ENCODE measurements around the gene RASSF1. TPM values are rescaled to one million over a fixed set of nuclear protein-coding genes. Genes with fewer than 3 reads are reported as not detected.
A peak's percentile ranks its signal among the peaks of the same experiment; 100 is the strongest.

RASSF1 gene
- total and polyA plus RNA-seq, 2 donors (not counting 3 experiments of a cell fraction or from before 2014, with no cell fraction given) = 31.9 to 59.7 TPM

DNA sequence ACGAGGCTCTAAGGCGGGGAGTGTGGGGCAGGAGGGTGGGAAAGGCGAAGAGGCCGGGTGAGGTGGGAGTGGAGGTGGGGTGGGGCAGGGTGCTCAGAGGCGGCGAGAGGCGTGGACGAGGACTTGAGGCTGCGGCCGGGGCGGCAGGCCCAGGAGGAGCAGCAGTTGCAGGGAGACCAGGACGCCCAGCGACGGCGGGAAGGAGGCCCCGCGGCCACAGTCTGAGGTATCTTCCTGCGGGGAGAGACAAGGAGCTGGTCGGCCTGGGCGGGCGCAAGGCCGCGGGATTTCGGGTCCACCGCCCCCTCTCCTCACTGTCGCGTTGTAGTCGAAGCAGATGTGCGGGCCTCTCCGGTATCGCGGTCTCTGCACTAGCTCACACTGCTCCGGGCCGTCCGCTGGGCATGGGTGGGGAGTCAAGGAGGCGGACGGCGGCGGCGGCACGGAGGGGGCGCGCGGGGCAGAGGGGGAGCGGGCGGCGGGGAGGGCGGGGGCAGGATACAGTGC is 24.0 kb upstream of the RASSF1 start:
- no peak for FAIRE-seq
- dilution Hi-C loops (cut with MboI; ENCODE audit: extremely low pct_ligation_motif_present, low sequenced_read_pairs) (no loop called here), intact Hi-C loops (cut with micrococcal nuclease) (no loop called here)
- peak overlapping the region in 2 of 3 experiments; percentile 23 to 31 for H3K4me3 ChIP-seq (replicated peaks in 1 of 3; ENCODE audit: insufficient read depth in 1 of 3, low read depth in 1 of 3, low read length in 3 of 3)
- H3K9me1 ChIP-seq (replicated peaks; ENCODE audit: control insufficient read depth, extremely low read depth, insufficient read depth, low read length) = no peaks in the 10 kb centered on the region
- H3K36me3 ChIP-seq (ENCODE audit: control insufficient read depth in 2 of 2, extremely low read depth in 1 of 2, insufficient read depth in 2 of 2, low read length in 2 of 2) = no peaks in the 10 kb centered on the region
- H4K20me1 ChIP-seq (replicated peaks; ENCODE audit: control insufficient read depth, extremely low read depth, insufficient read depth, low read length) = no peaks in the 10 kb centered on the region
- no peaks in the 10 kb centered on the region for H3K9me3 ChIP-seq (replicated peaks; ENCODE audit: control insufficient read depth, insufficient read depth, low read length)
- no peak for DNase-seq (ENCODE audit: low read depth, low spot score)
- peaks cover 6% of the 10 kb centered on the region for H3K4me1 ChIP-seq (ENCODE audit: control insufficient read depth, extremely low read depth, insufficient read depth, low read length)
- POLR2A ChIA-PET = interaction anchor here (1.2 kb wide), 1 partner anchor 1022 kb away, joined by 5 read pairs; no protein-coding TSS in a partner anchor
- CTCF ChIA-PET = interaction anchor here (0.6 to 1.3 kb wide), 4 partner anchors 14 to 178 kb away, joined by 3 read pairs; partner anchors contain the start of genes CYB561D2 and NPRL2
- no peak overlapping the region for H3K9ac ChIP-seq (replicated peaks; ENCODE audit: extremely low read depth, insufficient read depth, low read length)
- no peak overlapping the region for H3K27ac ChIP-seq (ENCODE audit: insufficient read depth, low read depth, low read length)
- peaks cover 3% of the 10 kb centered on the region in 2 experiments for H3K27me3 ChIP-seq (ENCODE audit: control insufficient read depth in 2 of 2, insufficient read depth in 2 of 2, low read length in 2 of 2)
- H2AFZ ChIP-seq (ENCODE audit: low read depth, low read length) = peak overlapping the region; percentile 61
- H3K79me2 ChIP-seq (ENCODE audit: control insufficient read depth, insufficient read depth, low read length) = no peaks in the 10 kb centered on the region
- H3K4me2 ChIP-seq (ENCODE audit: insufficient read depth, low read length) = peak overlapping the region; percentile 57
- no TSS peak for BruUV-seq (replicated peaks)
- TF ChIP-seq EZH2 (IDR thresholded peaks at IDR 0.05; ENCODE audit: borderline replicate concordance, low read depth, low read length, severe bottlenecking) = no peak
- no peak for TF ChIP-seq MYC (IDR thresholded peaks at IDR 0.05; ENCODE audit: low read depth, low read length)
- TF ChIP-seq GATA2 (IDR thresholded peaks at IDR 0.05; ENCODE audit: insufficient read depth, insufficient read length, low read depth, low read length) = no peak

DNA sequence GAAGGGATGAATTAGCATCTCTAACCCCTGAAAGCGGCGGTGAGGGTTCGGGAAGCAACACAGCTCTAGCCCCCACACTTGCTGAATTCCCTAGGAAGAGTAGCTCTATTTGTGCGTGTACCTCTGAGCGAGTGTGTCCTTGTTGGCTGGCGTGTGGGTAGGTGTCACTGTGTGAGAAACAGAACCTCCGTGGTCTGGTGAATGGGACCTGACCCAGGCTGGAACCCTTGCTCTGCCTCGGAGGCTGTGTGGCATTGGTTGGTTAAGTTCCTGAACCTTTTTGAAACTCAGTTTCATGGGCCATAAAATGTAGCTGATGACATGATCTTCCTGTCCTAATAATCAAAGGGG is 19.1 kb upstream of the RASSF1 start:
- BruUV-seq (replicated peaks) = no TSS peak
- Histone ChIP-seq H3K27ac (ENCODE audit: insufficient read depth, low read depth, low read length) (no peak overlapping the region), H3K9me3 (replicated peaks; ENCODE audit: control insufficient read depth, insufficient read depth, low read length) (no peaks in the 10 kb centered on the region), H3K9me1 (replicated peaks; ENCODE audit: control insufficient read depth, extremely low read depth, insufficient read depth, low read length) (no peaks in the 10 kb centered on the region), H3K4me2 (ENCODE audit: insufficient read depth, low read length) (peak overlapping the region; percentile 6), H2AFZ (ENCODE audit: low read depth, low read length) (peak overlapping the region; percentile 68), H3K4me3 (replicated peaks in 1 of 3; ENCODE audit: insufficient read depth in 1 of 3, low read depth in 1 of 3, low read length in 3 of 3) (no peak overlapping the region), H3K79me2 (ENCODE audit: control insufficient read depth, insufficient read depth, low read length) (peaks cover 43% of the 10 kb centered on the region), H3K4me1 (ENCODE audit: control insufficient read depth, extremely low read depth, insufficient read depth, low read length) (peaks cover 35% of the 10 kb centered on the region), H3K36me3 (ENCODE audit: control insufficient read depth in 2 of 2, extremely low read depth in 1 of 2, insufficient read depth in 2 of 2, low read length in 2 of 2) (peaks cover 0 to 9% of the 10 kb centered on the region in 2 experiments), H3K9ac (replicated peaks; ENCODE audit: extremely low read depth, insufficient read depth, low read length) (no peak overlapping the region), H3K27me3 (ENCODE audit: control insufficient read depth in 2 of 2, insufficient read depth in 2 of 2, low read length in 2 of 2) (no peaks in the 10 kb centered on the region), H4K20me1 (replicated peaks; ENCODE audit: control insufficient read depth, extremely low read depth, insufficient read depth, low read length) (peaks cover 6% of the 10 kb centered on the region)
- ChIA-PET POLR2A (no interaction called here), CTCF (interaction anchor here (1.6 kb wide), 1 partner anchor 9 kb away, joined by 4 read pairs; the partner anchor contains the start of genes CYB561D2 and NPRL2)
- FAIRE-seq = no peak
- DNase-seq (ENCODE audit: low read depth, low spot score) = no peak
- TF ChIP-seq CTCF (IDR thresholded peaks at IDR 0.05; ENCODE audit: extremely low read depth in 1 of 2, insufficient read depth in 1 of 2, low read depth in 1 of 2, low read length in 2 of 2) = no peak
- no peak for TF ChIP-seq MYC (IDR thresholded peaks at IDR 0.05; ENCODE audit: low read depth, low read length)
- no peak for TF ChIP-seq JUN (IDR thresholded peaks at IDR 0.05; ENCODE audit: borderline replicate concordance, insufficient read depth, insufficient read length, low read depth)
- TF ChIP-seq GATA2 (IDR thresholded peaks at IDR 0.05; ENCODE audit: insufficient read depth, insufficient read length, low read depth, low read length) = no peak
- dilution Hi-C loops (cut with MboI; ENCODE audit: extremely low pct_ligation_motif_present, low sequenced_read_pairs) = no loop called here
- intact Hi-C loops (cut with micrococcal nuclease) = loop anchor here (1.0 to 5.0 kb wide), 4 partner anchors 8 to 1033 kb away; partner anchors contain the start of genes HEMK1, HYAL3, NAA80 and RBM15B

Data from endothelial cell of umbilical vein (primary cell).